H7 (cell line): ENCODE results near the gene PNPLA5. TPM values are rescaled to one million over a fixed set of nuclear protein-coding genes. Genes with fewer than 3 reads are reported as not detected.
"Not testable (repeated sequence)": the region's sequence is repeated elsewhere in the genome, so short reads cannot be mapped to it uniquely, and the experiment has no call there.

ENCODE experiments used
- DNase-seq: peaks from one replicate; pipeline ENCODE4 v3.0.0; 2012
- H3K27me3 ChIP-seq: 2 replicates; pipeline ENCODE4 v1.6.0; 2011; ENCODE audit warnings: mild to moderate bottlenecking, low read length; ENCODE audit not compliant: control insufficient read depth, insufficient read depth
- H3K36me3 ChIP-seq: replicated peaks from 2 replicates; pipeline ENCODE4 v1.5.1; 2011; ENCODE audit warnings: low read length; ENCODE audit not compliant: control insufficient read depth, insufficient read depth
- H3K4me3 ChIP-seq: 2 replicates; pipeline ENCODE4 v1.5.1; 2011; ENCODE audit warnings: low read depth, mild to moderate bottlenecking, control low read depth, low read length, moderate library complexity; ENCODE audit not compliant: insufficient read depth
- total RNA-seq: library from RNA; depleted of rRNA; stranded (reverse); fragments of >200 nt; shearing (Covaris generic); gene quantifications from 2 replicates; pipeline ENCODE4 v1.2.3, GENCODE V29; 2014

PNPLA5 gene
- total RNA-seq, 1 experiment from 2014 or later, result 2.2 TPM

DNA sequence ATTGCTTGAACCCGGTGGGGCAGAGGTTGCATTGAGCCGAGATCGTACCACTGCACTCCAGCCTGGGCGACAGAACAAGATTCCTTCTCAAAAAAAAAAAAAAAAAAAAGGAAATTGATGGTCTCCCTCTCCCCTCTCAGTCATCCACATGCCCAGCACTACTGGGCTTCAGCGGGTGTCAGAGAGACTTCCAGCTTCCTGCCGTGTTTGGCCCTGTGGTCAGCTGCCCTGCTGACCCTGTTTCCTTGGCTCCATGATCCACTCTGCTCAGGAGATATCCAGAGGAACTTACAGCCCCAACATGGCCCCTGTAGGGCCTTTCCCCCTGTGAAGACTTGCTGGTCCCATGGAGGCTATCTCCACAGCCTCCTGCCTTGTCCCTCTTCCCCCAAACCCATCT lies 25.7 kb upstream of the PNPLA5 start:
- H3K4me3 ChIP-seq, result no peak overlapping the region
- no peaks in the 10 kb centered on the region for H3K27me3 ChIP-seq
- no peak for DNase-seq
- no peaks in the 10 kb centered on the region for H3K36me3 ChIP-seq

DNA sequence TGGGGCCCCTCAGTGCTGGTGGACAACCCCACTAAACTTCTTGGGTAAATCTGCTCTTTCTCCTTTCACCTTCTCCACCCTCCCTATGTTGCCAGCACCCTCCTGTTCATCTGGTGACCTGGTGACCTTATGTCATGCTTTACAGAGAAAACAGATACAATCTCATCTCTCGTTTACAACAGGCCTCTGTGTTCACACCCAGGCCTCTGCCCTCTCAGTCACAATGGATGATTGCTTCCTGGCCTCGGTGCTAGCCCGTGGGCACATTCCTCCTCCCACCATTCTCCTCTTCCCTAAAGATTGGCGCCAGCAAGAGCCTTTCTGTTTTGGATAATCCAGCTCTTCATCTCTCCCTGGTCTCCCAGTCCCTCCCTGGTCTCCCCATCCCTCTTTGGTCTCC lies 19.5 kb upstream of the PNPLA5 start:
- H3K4me3 ChIP-seq, result no peak overlapping the region
- no peak for DNase-seq
- H3K27me3 ChIP-seq, result peaks cover 1% of the 10 kb centered on the region; the same call in 1 of the 2 replicates
- no peaks in the 10 kb centered on the region for H3K36me3 ChIP-seq

DNA sequence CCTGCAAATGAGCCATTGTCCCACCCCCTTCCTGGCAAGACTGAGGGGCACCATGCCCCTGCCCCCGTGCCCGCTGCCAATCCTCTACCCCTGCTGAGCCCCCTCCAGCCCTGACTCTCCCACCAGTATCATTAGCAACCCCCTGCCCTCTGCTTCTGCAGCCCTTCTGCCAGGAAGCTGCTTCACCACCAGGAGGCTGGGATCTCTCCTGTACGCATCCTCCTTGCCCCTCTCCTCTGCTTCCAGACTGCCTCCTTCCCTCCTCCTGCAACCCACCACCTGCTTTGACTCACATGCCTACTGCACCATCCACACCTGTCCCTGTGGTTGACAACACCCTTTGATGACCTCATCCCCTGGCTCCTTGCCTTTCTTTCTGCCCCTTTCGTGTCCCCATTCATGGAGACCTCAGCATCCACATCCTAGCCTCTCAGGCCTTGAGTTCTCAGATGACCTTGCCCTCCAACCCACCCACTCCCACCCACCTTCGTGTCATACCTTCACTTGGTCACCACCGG lies 18.4 kb upstream of the PNPLA5 start:
- Histone ChIP-seq H3K27me3 (peaks cover 1% of the 10 kb centered on the region; the same call in 1 of the 2 replicates), H3K4me3 (no peak overlapping the region), H3K36me3 (no peaks in the 10 kb centered on the region)
- peak; percentile 61 for DNase-seq

- peaks cover 1% of the 10 kb centered on the region; the same call in 1 of the 2 replicates for H3K27me3 ChIP-seq
These were observed 17.9 kb upstream of the PNPLA5 start for GRCh38 chr22:43909708-43910107.

GRCh38 chr22:43905681-43906080 lies 13.9 kb upstream of the PNPLA5 start:
- H3K4me3 ChIP-seq, result no peak overlapping the region
- no peaks in the 10 kb centered on the region for H3K36me3 ChIP-seq
- DNase-seq, result no peak
- peaks cover 3% of the 10 kb centered on the region for H3K27me3 ChIP-seq

More at GRCh38 chr22:43909708-43910107, 17.9 kb upstream of the PNPLA5 start:
- no peak for DNase-seq
- Histone ChIP-seq H3K4me3 (no peak overlapping the region), H3K36me3 (no peaks in the 10 kb centered on the region)

GRCh38 chr22:43904412-43904811 lies 12.6 kb upstream of the PNPLA5 start:
- not testable (repeated sequence) for H3K36me3 ChIP-seq, H3K4me3 ChIP-seq, H3K27me3 ChIP-seq, DNase-seq

- not testable (repeated sequence) for DNase-seq, H3K36me3 ChIP-seq
These were observed 11.2 kb upstream of the PNPLA5 start for GRCh38 chr22:43903033-43903432.

GRCh38 chr22:43901976-43902643 lies 10.3 kb upstream of the PNPLA5 start:
- Histone ChIP-seq H3K27me3 (peaks cover 2% of the 10 kb centered on the region; the same call in 1 of the 2 replicates), H3K36me3 (no peaks in the 10 kb centered on the region), H3K4me3 (no peak overlapping the region)
- DNase-seq, result no peak

More at GRCh38 chr22:43903033-43903432, 11.2 kb upstream of the PNPLA5 start:
- not testable (repeated sequence) for H3K27me3 ChIP-seq, H3K4me3 ChIP-seq

DNA sequence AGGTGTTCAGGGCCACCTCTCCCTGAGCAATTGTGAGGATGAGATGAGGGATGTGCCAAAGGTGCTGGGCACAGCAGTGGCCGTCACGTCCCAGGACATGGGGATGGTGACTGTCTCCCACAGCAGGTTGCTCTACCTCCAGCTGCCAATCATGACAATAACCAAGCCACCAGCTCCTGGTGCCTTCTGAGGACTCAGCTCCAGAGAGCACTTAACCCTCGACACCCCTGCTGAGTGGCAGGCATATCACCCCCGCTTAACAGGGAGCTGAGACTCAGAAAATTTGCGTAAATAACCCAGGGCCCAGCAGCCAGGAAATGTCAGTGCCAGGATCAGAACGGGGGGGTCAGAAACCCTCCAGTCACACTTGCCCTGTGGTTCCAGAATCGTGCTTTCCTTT lies 8.4 kb upstream of the PNPLA5 start:
- Histone ChIP-seq H3K36me3 (no peaks in the 10 kb centered on the region), H3K4me3 (no peak overlapping the region), H3K27me3 (peaks cover 2% of the 10 kb centered on the region; the same call in 1 of the 2 replicates)
- DNase-seq, result no peak

DNA sequence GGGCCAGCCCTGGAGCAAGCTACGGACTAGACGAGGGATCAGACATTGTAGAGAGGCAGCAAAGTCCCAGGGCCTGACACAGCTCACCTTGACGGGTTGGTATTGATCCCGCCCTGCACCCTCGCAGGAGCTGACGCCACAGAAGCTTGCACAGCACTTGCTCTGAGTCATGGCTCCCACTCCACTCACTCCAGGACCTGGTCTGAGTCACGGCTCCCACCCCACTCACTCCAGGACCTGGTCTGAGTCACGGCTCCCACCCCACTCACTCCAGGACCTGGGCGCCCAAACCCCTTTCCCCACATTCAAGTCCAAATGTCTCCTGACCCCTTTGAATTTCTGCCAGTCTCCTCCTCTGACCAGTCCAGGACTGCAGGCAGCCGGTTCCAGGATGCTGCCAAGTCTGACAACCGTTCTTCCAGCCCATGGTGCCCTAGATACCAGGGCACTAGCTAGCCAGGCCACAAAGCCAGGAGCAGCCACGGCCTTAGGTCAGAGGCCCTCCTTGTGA lies 6.0 kb upstream of the PNPLA5 start:
- peaks cover 1% of the 10 kb centered on the region; the same call in 1 of the 2 replicates for H3K27me3 ChIP-seq
- H3K4me3 ChIP-seq, result no peak overlapping the region
- no peaks in the 10 kb centered on the region for H3K36me3 ChIP-seq
- no peak for DNase-seq

DNA sequence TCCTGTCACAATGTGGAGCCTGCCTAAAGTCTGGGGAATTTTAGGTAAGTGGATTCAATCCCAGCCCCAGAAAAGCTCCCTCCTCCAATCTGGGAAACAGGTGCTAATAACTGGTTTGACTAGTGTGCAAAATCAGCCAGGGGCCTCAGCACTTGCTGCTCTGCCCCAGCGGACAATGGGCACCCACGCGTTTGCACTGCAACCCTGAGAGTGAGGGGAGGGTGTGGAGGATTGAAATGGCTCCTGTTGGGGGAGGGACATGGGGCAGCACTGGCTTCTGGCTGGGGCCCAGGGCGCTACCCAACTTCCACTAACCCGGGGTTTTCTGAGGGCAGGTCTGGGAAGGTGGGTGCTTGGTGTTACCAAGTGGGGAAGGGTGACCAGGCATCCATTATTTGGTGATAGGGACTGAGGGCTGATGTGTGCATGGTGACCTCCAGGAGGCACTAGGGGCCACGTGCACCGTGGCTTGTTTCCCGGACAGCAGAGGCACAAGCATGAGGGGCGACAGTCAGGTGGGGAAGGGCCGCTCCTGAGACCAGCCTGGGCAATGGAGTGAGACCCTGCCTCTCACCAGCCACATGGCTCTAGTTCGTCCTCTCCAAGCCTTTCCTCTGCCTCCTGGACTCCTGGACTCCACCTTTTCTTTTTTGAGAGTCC lies 4.3 kb upstream of the PNPLA5 start:
- peaks cover 17% of the 10 kb centered on the region; the same call in 1 of the 2 replicates for H3K27me3 ChIP-seq
- H3K36me3 ChIP-seq, result no peaks in the 10 kb centered on the region
- no peak overlapping the region for H3K4me3 ChIP-seq
- DNase-seq, result peak; percentile 76

DNA sequence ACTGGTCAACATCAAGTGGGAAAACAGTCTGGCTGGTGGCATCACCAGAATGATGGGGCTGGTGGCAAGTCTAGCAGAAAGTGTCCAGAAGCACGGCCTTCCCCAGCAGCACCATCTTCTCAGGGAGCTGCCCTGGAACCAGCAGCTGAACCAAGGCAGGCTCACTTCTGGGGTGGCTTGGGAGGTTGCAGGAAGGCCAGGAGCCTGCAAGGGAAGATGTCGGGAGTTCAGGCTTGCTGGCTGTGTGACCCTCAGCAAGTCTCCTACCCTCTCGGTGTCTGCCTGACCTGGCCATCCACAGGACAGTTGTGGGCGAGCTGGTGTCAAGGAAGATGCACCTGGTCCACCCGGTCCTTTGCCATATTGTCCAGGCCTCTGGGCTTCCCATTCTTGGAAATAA lies 2.3 kb upstream of the PNPLA5 start:
- no peak for DNase-seq
- Histone ChIP-seq H3K27me3 (peaks cover 24% of the 10 kb centered on the region; the same call in 1 of the 2 replicates), H3K4me3 (no peak overlapping the region), H3K36me3 (no peaks in the 10 kb centered on the region; the same call in 1 of the 2 replicates)

GRCh38 chr22:43893266-43893665 lies 1.5 kb upstream of the PNPLA5 start:
- Histone ChIP-seq H3K27me3 (peaks cover 24% of the 10 kb centered on the region; the same call in 1 of the 2 replicates), H3K36me3 (no peaks in the 10 kb centered on the region; the same call in 1 of the 2 replicates), H3K4me3 (no peak overlapping the region)
- DNase-seq, result no peak

DNA sequence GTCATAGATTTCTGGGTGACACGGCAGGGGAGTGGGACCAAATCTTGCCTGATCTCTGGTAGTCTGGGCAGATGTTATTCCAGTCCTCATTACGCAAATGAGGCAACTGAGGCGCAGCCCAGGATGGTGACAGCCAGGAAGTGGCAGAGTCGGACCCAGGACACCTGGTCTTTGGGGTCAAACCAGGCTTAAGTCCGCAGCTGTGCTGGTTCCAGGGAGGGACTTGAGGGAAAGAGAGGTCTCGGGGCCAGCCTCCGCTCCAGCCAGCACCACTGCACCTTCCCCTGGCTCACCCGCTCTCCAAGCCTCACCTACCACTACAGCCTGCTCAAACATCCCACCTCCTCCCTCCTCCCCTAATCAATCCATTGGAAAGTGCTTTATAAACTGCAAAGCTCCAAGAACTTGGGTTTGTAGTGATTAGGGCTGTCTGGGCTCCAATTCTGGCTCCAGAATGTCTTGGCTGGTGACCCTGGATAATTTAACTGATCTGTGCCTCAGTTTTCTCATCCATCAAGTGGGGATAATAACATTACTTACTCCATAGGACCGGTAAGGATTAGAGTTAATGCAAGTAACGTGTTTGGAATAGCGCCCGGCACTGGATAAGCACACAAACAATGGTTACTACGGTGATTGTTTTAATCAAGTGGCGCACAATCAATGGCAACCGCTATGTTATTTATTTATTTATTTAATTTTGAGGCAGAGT lies 526 bp upstream of the PNPLA5 start:
- DNase-seq, result no peak
- H3K27me3 ChIP-seq, result peaks cover 24% of the 10 kb centered on the region; the same call in 1 of the 2 replicates
- H3K36me3 ChIP-seq, result no peaks in the 10 kb centered on the region; the same call in 1 of the 2 replicates
- H3K4me3 ChIP-seq, result peak overlapping the region; percentile 64
